ENCODE results near the gene IQSEC3. TPM values are rescaled to one million over a fixed set of nuclear protein-coding genes. Genes with fewer than 3 reads are reported as not detected.
A peak's percentile ranks its signal among the peaks of the same experiment; 100 is the strongest.
"Not testable (repeated sequence)": the region's sequence is repeated elsewhere in the genome, so short reads cannot be mapped to it uniquely, and the experiment has no call there.

IQSEC3 gene
- total RNA-seq, 4 donors from 2014 or later = 0.02 to 0.36 (median 0.07) TPM

- no peak overlapping the region for H3K4me3 ChIP-seq
- ATAC-seq = no peak
- no peaks in the 10 kb centered on the region for H3K36me3 ChIP-seq
- H3K27me3 ChIP-seq = peaks cover 0 to 4% (median 0%) of the 10 kb centered on the region in 3 donors
- in situ Hi-C loops (cut with MboI; ENCODE audit: low sequenced_read_pairs in 4 of 4) = no loop called here
- intact Hi-C loops (cut with DNase I; ENCODE audit: low total_unique reads) = no loop called here
- peaks cover 5 to 6% of the 10 kb centered on the region in 2 donors for H3K4me1 ChIP-seq
- no peak overlapping the region for H3K27ac ChIP-seq
- no peaks in the 10 kb centered on the region for H3K9me3 ChIP-seq
- no peak for TF ChIP-seq POLR2A (IDR thresholded peaks at IDR 0.05)
- TF ChIP-seq CTCF (IDR thresholded peaks at IDR 0.05 in 4 of 5, conservative IDR thresholded peaks at IDR 0.05 in 1 of 5) = no peak
- DNase-seq = no peak
Measured at GRCh38 chr12:184811-185575, 118.4 kb downstream of the IQSEC3 start.

GRCh38 chr12:185576-185955 is 119.0 kb downstream of the IQSEC3 start:
- DNase-seq (no peak), ATAC-seq (peak in 1 of 2 donors; percentile 43)
- no peak for TF ChIP-seq POLR2A (IDR thresholded peaks at IDR 0.05)
- Histone ChIP-seq H3K36me3 (no peaks in the 10 kb centered on the region), H3K4me3 (no peak overlapping the region), H3K9me3 (no peaks in the 10 kb centered on the region), H3K27me3 (peaks cover 0 to 4% (median 0%) of the 10 kb centered on the region in 3 donors), H3K4me1 (peaks cover 5% of the 10 kb centered on the region in 2 donors), H3K27ac (no peak overlapping the region)
- in situ Hi-C loops (cut with MboI; ENCODE audit: low sequenced_read_pairs in 4 of 4) = no loop called here
- intact Hi-C loops (cut with DNase I; ENCODE audit: low total_unique reads) = no loop called here

- no peak overlapping the region for H3K27ac ChIP-seq
- H3K27me3 ChIP-seq = peaks cover 0 to 4% (median 2%) of the 10 kb centered on the region in 3 donors
- DNase-seq (no peak), ATAC-seq (no peak)
- no peak overlapping the region for H3K4me3 ChIP-seq
- no peaks in the 10 kb centered on the region for H3K9me3 ChIP-seq
- in situ Hi-C loops (cut with MboI; ENCODE audit: low sequenced_read_pairs in 4 of 4) = no loop called here
- H3K4me1 ChIP-seq = peaks cover 3 to 5% of the 10 kb centered on the region in 2 donors
- intact Hi-C loops (cut with DNase I; ENCODE audit: low total_unique reads) = no loop called here
- no peak for TF ChIP-seq CTCF (IDR thresholded peaks at IDR 0.05 in 4 of 5, conservative IDR thresholded peaks at IDR 0.05 in 1 of 5)
- TF ChIP-seq POLR2A (IDR thresholded peaks at IDR 0.05) = no peak
- no peaks in the 10 kb centered on the region for H3K36me3 ChIP-seq
Measured at GRCh38 chr12:186006-186625, 119.5 kb downstream of the IQSEC3 start.

GRCh38 chr12:187986-188909 is 121.7 kb downstream of the IQSEC3 start:
- peak overlapping the region; percentile 48 to 65 (median 58) for H3K4me3 ChIP-seq
- peak in 1 of 2 donors; percentile 10 for ATAC-seq
- in situ Hi-C loops (cut with MboI; ENCODE audit: low sequenced_read_pairs in 4 of 4); intact Hi-C loops (cut with DNase I; ENCODE audit: low total_unique reads); H3K36me3 ChIP-seq; H3K4me1 ChIP-seq; H3K27me3 ChIP-seq; DNase-seq; H3K9me3 ChIP-seq: not testable (repeated sequence)
- H3K27ac ChIP-seq = peak overlapping the region in 1 of 4 donors; percentile 33

GRCh38 chr12:188910-189621 is 122.5 kb downstream of the IQSEC3 start:
- H3K36me3 ChIP-seq = no peaks in the 10 kb centered on the region
- intact Hi-C loops (cut with DNase I; ENCODE audit: low total_unique reads) (no loop called here), in situ Hi-C loops (cut with MboI; ENCODE audit: low sequenced_read_pairs in 4 of 4) (no loop called here)
- H3K4me1 ChIP-seq = peaks cover 3 to 5% of the 10 kb centered on the region in 2 donors
- TF ChIP-seq CTCF (IDR thresholded peaks at IDR 0.05 in 4 of 5, conservative IDR thresholded peaks at IDR 0.05 in 1 of 5) (peak; percentile 56 to 81 (median 70)), POLR2A (IDR thresholded peaks at IDR 0.05) (no peak)
- H3K4me3 ChIP-seq = peak overlapping the region; percentile 48 to 65 (median 58)
- peak overlapping the region in 1 of 4 donors; percentile 33 for H3K27ac ChIP-seq
- H3K27me3 ChIP-seq = peaks cover 0 to 4% (median 0%) of the 10 kb centered on the region in 3 donors
- ATAC-seq (peak; percentile 59 to 64), DNase-seq (no peak)
- H3K9me3 ChIP-seq = no peaks in the 10 kb centered on the region
